A673 (cell line): ENCODE data around the gene THOC2. TPM values are rescaled to one million over a fixed set of nuclear protein-coding genes. Genes with fewer than 3 reads are reported as not detected.

Experiments used
- BruUV-seq: library from RNA; stranded (reverse); fragments of 400-500 nt; replicated peaks from 2 replicates; lab custom pipeline; 2021; lab: Mats Ljungman, UMichigan
- CTCF ChIA-PET: fragments of 300-600 bp; sonication (Branson Sonifier 250); formaldehyde crosslinking; loops from one replicate; lab custom pipeline; 2022; ENCODE audit warnings: antibody characterized with exemption; lab: Charles Lee
- POLR2A ChIA-PET: fragments of 300-600 bp; sonication (Branson Sonifier 250); formaldehyde crosslinking; loops from one replicate; lab custom pipeline; 2022; ENCODE audit warnings: antibody characterized with exemption; ENCODE audit not compliant: low non-redundant PET; lab: Charles Lee
- DNase-seq: peaks from one replicate; pipeline ENCODE4 v3.0.0-alpha.2; 2015; ENCODE audit warnings: low spot score
- H3K27ac ChIP-seq: fragments of 200-600 bp; sonication (generic); 2 replicates; pipeline ENCODE4 v1.5.1; 2016; ENCODE audit warnings: mixed run types, low read depth, mild to moderate bottlenecking, mixed read lengths, antibody characterized with exemption, low read length; ENCODE audit not compliant: poor library complexity, severe bottlenecking
- H3K27me3 ChIP-seq: fragments of 200-600 bp; sonication (generic); replicated peaks from 2 replicates; pipeline ENCODE4 v1.6.1; 2017; ENCODE audit warnings: mixed run types, low read depth, mild to moderate bottlenecking, mixed read lengths, antibody characterized with exemption, low read length; ENCODE audit not compliant: insufficient read depth, poor library complexity
- H3K36me3 ChIP-seq: fragments of 200-600 bp; sonication (generic); 2 replicates; pipeline ENCODE4 v1.6.1; 2016; ENCODE audit warnings: mixed run types, mild to moderate bottlenecking, mixed read lengths, antibody characterized with exemption, low read length; ENCODE audit not compliant: insufficient read depth, poor library complexity, severe bottlenecking
- H3K4me1 ChIP-seq: fragments of 200-600 bp; sonication (generic); 2 replicates; pipeline ENCODE4 v1.6.1; 2017; ENCODE audit warnings: mixed run types, mild to moderate bottlenecking, mixed read lengths, antibody characterized with exemption, low read length; ENCODE audit not compliant: insufficient read depth, poor library complexity, severe bottlenecking
- H3K4me3 ChIP-seq: fragments of 200-600 bp; sonication (generic); 2 replicates; pipeline ENCODE4 v1.5.1; 2016; ENCODE audit warnings: low read depth, mixed run types, mild to moderate bottlenecking, mixed read lengths, low read length; ENCODE audit not compliant: poor library complexity, severe bottlenecking
- H3K9me3 ChIP-seq: fragments of 200-600 bp; sonication (generic); 2 replicates; pipeline ENCODE4 v1.6.1; 2016; ENCODE audit warnings: mixed run types, low read depth, mild to moderate bottlenecking, mixed read lengths, antibody characterized with exemption, low read length; ENCODE audit not compliant: poor library complexity, severe bottlenecking
- EZH2 ChIP-seq: fragments of 200-600 bp; sonication (generic); IDR thresholded peaks from 2 replicates; pipeline ENCODE4 v1.6.1; 2017; ENCODE audit warnings: borderline replicate concordance, low read depth, mild to moderate bottlenecking, mixed read lengths, antibody characterized with exemption, low read length; ENCODE audit not compliant: poor library complexity, severe bottlenecking
- intact Hi-C: fragments of 100-400 bp; cut with micrococcal nuclease; formaldehyde crosslinking; loops from one replicate; pipeline ENCODE4 v1.10.0; 2022; ENCODE audit not compliant: unreplicated experiment
- total RNA-seq: library from RNA; stranded (reverse); gene quantifications from 2 replicates; pipeline ENCODE4 v1.2.3, GENCODE V29; 2021
- TF ChIP-seq, protein P1 (sequence below): fragments of 300-800, 200-600 bp; sonication (generic); conservative IDR thresholded peaks from 2 replicates; pipeline ENCODE4 v1.5.1; 2017; ENCODE audit warnings: low read depth, mild to moderate bottlenecking, antibody characterized with exemption, low read length, moderate library complexity, mixed read lengths

The THOC2 gene
- total RNA-seq, 1 experiment from 2014 or later = 103 TPM

DNA sequence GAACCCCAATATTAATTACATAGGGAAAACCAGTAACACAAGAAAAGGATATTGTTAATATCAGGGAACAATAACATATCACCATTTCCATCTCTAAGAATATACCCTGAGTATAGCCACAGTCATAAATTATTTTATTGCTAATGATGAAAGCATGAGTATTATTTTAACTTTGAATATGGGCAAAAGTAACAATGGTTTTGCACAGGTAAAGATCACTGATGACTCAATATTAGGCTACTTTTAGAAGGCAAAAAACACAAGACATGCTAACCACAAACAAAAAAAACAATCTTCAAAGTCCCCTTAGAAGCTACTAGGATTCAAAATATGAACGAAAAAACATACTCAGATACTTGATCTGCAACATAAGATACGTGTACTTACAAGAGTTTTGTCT, 36.5 kb downstream of the THOC2 start:
- CTCF ChIA-PET = no interaction called here
- intact Hi-C loops = no loop called here
- H3K27ac ChIP-seq = no peak overlapping the region
- POLR2A ChIA-PET = no interaction called here
- DNase-seq = no peak
- TF ChIP-seq, protein P1, sequence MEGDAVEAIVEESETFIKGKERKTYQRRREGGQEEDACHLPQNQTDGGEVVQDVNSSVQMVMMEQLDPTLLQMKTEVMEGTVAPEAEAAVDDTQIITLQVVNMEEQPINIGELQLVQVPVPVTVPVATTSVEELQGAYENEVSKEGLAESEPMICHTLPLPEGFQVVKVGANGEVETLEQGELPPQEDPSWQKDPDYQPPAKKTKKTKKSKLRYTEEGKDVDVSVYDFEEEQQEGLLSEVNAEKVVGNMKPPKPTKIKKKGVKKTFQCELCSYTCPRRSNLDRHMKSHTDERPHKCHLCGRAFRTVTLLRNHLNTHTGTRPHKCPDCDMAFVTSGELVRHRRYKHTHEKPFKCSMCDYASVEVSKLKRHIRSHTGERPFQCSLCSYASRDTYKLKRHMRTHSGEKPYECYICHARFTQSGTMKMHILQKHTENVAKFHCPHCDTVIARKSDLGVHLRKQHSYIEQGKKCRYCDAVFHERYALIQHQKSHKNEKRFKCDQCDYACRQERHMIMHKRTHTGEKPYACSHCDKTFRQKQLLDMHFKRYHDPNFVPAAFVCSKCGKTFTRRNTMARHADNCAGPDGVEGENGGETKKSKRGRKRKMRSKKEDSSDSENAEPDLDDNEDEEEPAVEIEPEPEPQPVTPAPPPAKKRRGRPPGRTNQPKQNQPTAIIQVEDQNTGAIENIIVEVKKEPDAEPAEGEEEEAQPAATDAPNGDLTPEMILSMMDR = no peak
- TF ChIP-seq EZH2 = no peak
- BruUV-seq = no TSS peak
- H3K4me1 ChIP-seq = no peaks in the 10 kb centered on the region
- no peaks in the 10 kb centered on the region for H3K9me3 ChIP-seq
- H3K36me3 ChIP-seq = no peaks in the 10 kb centered on the region
- H3K4me3 ChIP-seq = no peak overlapping the region
- H3K27me3 ChIP-seq = no peaks in the 10 kb centered on the region

DNA sequence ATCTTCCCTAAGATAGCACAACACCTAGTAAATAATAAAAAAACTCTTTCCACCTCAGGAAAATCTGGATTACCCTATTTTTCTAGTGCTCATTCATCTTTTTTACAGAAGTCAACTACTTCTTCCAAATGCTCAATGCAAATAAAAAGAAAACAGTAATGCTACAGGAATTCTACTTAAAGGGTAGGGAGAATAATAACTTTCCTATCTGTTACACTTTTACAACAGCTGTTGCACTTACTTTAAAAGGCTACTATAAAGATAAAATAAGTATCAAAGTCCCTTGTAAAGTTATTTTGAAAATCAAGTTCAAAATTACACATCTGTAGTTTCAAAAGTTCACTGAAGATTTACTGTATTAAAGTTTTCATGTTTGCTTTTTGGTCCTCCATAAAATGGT, 37.6 kb downstream of the THOC2 start:
- ChIA-PET CTCF (no interaction called here), POLR2A (no interaction called here)
- H3K4me3 ChIP-seq = no peak overlapping the region
- no peaks in the 10 kb centered on the region for H3K9me3 ChIP-seq
- intact Hi-C loops = no loop called here
- TF ChIP-seq, protein P1 = no peak
- no peak for TF ChIP-seq EZH2
- no peaks in the 10 kb centered on the region for H3K27me3 ChIP-seq
- BruUV-seq = no TSS peak
- no peak for DNase-seq
- H3K36me3 ChIP-seq = no peaks in the 10 kb centered on the region
- H3K27ac ChIP-seq = no peak overlapping the region
- no peaks in the 10 kb centered on the region for H3K4me1 ChIP-seq

DNA sequence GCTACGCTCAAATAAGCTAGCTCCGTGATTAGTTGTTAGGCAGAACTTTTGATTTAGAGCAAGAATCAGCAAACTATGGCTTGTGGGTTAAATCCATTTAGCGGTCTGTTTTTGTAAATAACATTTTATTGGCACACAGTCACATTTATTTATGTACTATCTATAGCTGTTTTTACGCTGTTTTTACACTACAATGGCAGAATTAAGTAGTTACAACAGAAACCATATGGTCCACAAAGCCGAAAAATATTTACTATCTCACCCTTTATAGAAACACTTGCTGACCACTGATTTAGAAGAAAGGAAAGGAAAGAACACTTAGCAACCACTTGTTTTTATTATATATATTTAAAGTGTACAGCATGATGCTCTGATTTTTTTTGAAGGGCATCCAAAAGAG, 41.1 kb downstream of the THOC2 start:
- no peaks in the 10 kb centered on the region for H3K36me3 ChIP-seq
- no peaks in the 10 kb centered on the region for H3K9me3 ChIP-seq
- DNase-seq = no peak
- H3K4me3 ChIP-seq = no peak overlapping the region
- no peaks in the 10 kb centered on the region for H3K27me3 ChIP-seq
- no peak overlapping the region for H3K27ac ChIP-seq
- ChIA-PET POLR2A (no interaction called here), CTCF (no interaction called here)
- TF ChIP-seq, protein P1 = no peak
- TF ChIP-seq EZH2 = no peak
- no peaks in the 10 kb centered on the region for H3K4me1 ChIP-seq
- intact Hi-C loops = no loop called here
- BruUV-seq = no TSS peak
